ENCODE results near the gene GALNT9.

- no peak for TF ChIP-seq ARNTL (CRISPR knock-in tag; IDR thresholded peaks at IDR 0.05; ENCODE audit: borderline replicate concordance, low read depth)
- TF ChIP-seq ISL1 (CRISPR knock-in tag; IDR thresholded peaks at IDR 0.05), result no peak
- no peak for TF ChIP-seq RARB (CRISPR knock-in tag; IDR thresholded peaks at IDR 0.05)
- no peak for TF ChIP-seq CSDC2 (CRISPR knock-in tag; IDR thresholded peaks at IDR 0.05)
- no peak for TF ChIP-seq PATZ1 (CRISPR knock-in tag; IDR thresholded peaks at IDR 0.05; ENCODE audit: borderline replicate concordance)
- no peak for TF ChIP-seq ZC3H10 (CRISPR knock-in tag; IDR thresholded peaks at IDR 0.05)
- no peak for TF ChIP-seq BACH2 (CRISPR knock-in tag; IDR thresholded peaks at IDR 0.05; ENCODE audit: borderline replicate concordance)
- no peak for TF ChIP-seq TOX (CRISPR knock-in tag; IDR thresholded peaks at IDR 0.05; ENCODE audit: borderline replicate concordance)
- TF ChIP-seq TCF4 (CRISPR knock-in tag; IDR thresholded peaks at IDR 0.05; ENCODE audit: borderline replicate concordance), result no peak
Measured at GRCh38 chr12:132367852-132368251, 38.5 kb upstream of the GALNT9 start.
